WTC11 (cell line): ENCODE results near the gene SLAMF1.

Experiments used
- AFF4 ChIP-seq: sonication (generic); formaldehyde crosslinking; IDR thresholded peaks from 2 replicates; pipeline ENCODE4 v1.8.1; 2023; ENCODE audit warnings: mild to moderate bottlenecking, missing genetic modification reagents, borderline replicate concordance
- CTCF ChIP-seq: fragments of 200-600 bp; IDR thresholded peaks from 2 replicates; pipeline ENCODE4 v1.8.0; 2022; ENCODE audit warnings: antibody characterized with exemption
- ETV6 ChIP-seq: sonication (generic); formaldehyde crosslinking; IDR thresholded peaks from 2 replicates; pipeline ENCODE4 v1.8.1; 2022; ENCODE audit warnings: mild to moderate bottlenecking, missing genetic modification reagents
- FOXP1 ChIP-seq: sonication (generic); formaldehyde crosslinking; IDR thresholded peaks from 2 replicates; pipeline ENCODE4 v1.8.0; 2022; ENCODE audit warnings: missing genetic modification reagents, mild to moderate bottlenecking, moderate library complexity, borderline replicate concordance
- IRF2 ChIP-seq: sonication (generic); formaldehyde crosslinking; IDR thresholded peaks from 2 replicates; pipeline ENCODE4 v1.8.0; 2022; ENCODE audit warnings: low read depth, missing genetic modification reagents, borderline replicate concordance
- NFYB ChIP-seq: sonication (generic); formaldehyde crosslinking; conservative IDR thresholded peaks from 2 replicates; pipeline ENCODE4 v1.8.0; 2022; ENCODE audit warnings: low read depth, missing genetic modification reagents
- TEAD1 ChIP-seq: sonication (generic); formaldehyde crosslinking; IDR thresholded peaks from 2 replicates; pipeline ENCODE4 v1.8.0; 2022; ENCODE audit warnings: mild to moderate bottlenecking, missing genetic modification reagents
- USF2 ChIP-seq: sonication (generic); formaldehyde crosslinking; IDR thresholded peaks from 2 replicates; pipeline ENCODE4 v1.8.1; 2023; ENCODE audit warnings: mild to moderate bottlenecking, missing genetic modification reagents, moderate library complexity
- ZBTB21 ChIP-seq: sonication (generic); formaldehyde crosslinking; IDR thresholded peaks from 2 replicates; pipeline ENCODE4 v1.8.1; 2023; ENCODE audit warnings: mild to moderate bottlenecking, missing genetic modification reagents, borderline replicate concordance
- ZNF121 ChIP-seq: sonication (generic); formaldehyde crosslinking; IDR thresholded peaks from 2 replicates; pipeline ENCODE4 v1.8.0; 2023; ENCODE audit warnings: missing genetic modification reagents
- TF ChIP-seq, protein P1 (sequence below): sonication (generic); formaldehyde crosslinking; IDR thresholded peaks from 2 replicates; pipeline ENCODE4 v1.8.0; 2022; ENCODE audit warnings: mild to moderate bottlenecking, missing genetic modification reagents
- TF ChIP-seq, protein P2 (sequence below): sonication (generic); formaldehyde crosslinking; IDR thresholded peaks from 2 replicates; pipeline ENCODE4 v1.8.1; 2023; ENCODE audit warnings: mild to moderate bottlenecking, moderate library complexity, missing genetic modification reagents

- TF ChIP-seq CTCF (no peak), USF2 (CRISPR knock-in tag) (no peak), NFYB (CRISPR knock-in tag) (no peak), TEAD1 (CRISPR knock-in tag) (no peak), AFF4 (CRISPR knock-in tag) (no peak), ZBTB21 (CRISPR knock-in tag) (no peak), ZNF121 (CRISPR knock-in tag) (no peak), FOXP1 (CRISPR knock-in tag) (no peak), IRF2 (no peak), ETV6 (CRISPR knock-in tag) (no peak)
- TF ChIP-seq, protein P1, sequence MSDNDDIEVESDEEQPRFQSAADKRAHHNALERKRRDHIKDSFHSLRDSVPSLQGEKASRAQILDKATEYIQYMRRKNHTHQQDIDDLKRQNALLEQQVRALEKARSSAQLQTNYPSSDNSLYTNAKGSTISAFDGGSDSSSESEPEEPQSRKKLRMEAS (CRISPR knock-in tag), result no peak
- TF ChIP-seq, protein P2, sequence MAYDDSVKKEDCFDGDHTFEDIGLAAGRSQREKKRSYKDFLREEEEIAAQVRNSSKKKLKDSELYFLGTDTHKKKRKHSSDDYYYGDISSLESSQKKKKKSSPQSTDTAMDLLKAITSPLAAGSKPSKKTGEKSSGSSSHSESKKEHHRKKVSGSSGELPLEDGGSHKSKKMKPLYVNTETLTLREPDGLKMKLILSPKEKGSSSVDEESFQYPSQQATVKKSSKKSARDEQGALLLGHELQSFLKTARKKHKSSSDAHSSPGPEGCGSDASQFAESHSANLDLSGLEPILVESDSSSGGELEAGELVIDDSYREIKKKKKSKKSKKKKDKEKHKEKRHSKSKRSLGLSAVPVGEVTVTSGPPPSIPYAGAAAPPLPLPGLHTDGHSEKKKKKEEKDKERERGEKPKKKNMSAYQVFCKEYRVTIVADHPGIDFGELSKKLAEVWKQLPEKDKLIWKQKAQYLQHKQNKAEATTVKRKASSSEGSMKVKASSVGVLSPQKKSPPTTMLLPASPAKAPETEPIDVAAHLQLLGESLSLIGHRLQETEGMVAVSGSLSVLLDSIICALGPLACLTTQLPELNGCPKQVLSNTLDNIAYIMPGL, result no peak
Measured at GRCh38 chr1:160581961-160582360, 64.9 kb downstream of the SLAMF1 start.
